HG02840 (cell line): ENCODE results near the gene PIK3AP1.

Experiments used
- ATAC-seq: cut with Tn5 transposase; IDR thresholded peaks from one replicate; pipeline ENCODE4 v1.9.1; 2021; ENCODE audit warnings: mild to moderate bottlenecking, moderate library complexity, moderate number of reproducible peaks; ENCODE audit not compliant: unreplicated experiment, low FRiP score

The PIK3AP1 gene

DNA sequence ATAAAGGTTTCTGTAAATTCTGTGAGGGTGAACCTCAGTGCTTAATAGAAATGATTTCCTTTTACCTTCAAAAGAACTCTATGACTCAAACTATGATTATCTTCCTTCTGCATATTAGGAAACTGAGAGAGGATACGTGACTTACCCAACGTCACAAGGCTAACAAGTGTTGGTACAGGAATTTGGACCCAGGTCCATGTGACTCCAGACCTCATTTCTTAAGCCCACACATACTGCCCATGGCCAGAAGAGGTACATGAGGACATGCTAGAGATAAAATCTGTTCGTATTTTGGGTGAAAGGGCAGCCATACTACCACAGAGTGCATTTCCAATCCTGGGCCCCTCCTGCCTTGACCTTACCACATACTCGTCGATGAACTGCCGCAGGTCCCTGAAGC is 72.0 kb downstream of the PIK3AP1 start:
- ATAC-seq, result no peak

DNA sequence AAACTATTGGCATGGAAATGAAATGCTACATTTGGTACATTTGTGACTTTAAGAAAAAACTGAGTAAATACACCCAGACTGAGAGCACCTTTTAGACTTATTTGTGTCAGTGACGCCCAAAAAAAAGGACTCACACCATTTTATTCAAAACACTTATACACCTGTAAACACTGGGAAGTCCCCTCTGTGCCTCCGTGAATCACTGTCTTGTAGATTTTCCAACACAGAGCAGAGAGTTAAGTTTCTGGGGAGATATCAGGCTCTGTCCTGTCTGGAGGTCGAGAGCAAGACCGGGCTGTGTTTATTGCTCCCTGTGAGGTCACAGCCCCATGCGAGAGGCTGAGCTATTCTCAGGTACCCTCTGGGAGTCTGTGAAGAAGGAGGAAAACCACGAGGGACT is 72.8 kb downstream of the PIK3AP1 start:
- no peak for ATAC-seq

DNA sequence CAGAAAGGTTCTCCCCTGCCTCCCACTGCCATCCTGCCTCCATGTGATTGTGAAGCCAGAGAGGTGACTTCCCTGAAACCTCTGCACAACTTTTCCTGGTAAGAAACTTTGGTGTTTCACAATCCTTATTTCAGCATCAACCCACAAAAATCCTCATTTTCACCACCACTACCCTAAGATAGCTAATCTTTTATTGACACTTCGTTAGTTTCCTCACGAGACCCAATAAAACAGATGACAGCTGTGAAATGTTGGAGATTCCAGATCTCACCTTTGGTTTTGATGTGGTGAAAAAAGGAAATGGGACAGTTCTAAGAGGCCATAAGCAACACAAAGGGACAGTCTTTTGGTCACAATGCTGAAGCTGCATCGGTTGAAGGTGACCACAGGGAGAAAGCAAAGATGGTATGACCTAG is 73.6 kb downstream of the PIK3AP1 start:
- no peak for ATAC-seq

DNA sequence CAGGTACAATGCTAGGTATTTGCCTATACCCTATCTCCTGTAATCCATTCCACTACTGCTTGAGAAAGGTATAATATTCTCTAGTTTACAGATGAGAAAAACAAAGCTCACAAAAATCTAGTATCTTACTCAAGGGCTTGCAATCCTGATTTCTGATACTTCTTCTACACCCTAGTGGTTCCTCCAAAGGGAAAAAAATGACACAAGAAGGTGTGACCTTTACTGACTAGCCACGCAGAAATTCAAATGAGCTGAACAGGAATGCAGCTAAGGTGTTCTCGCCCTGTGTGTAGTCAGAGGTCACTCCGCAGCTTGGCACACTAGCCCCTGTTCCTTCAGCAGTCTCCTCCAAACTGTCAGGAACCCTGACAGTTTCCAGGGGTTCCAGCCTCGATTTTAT is 74.0 kb downstream of the PIK3AP1 start:
- no peak for ATAC-seq

DNA sequence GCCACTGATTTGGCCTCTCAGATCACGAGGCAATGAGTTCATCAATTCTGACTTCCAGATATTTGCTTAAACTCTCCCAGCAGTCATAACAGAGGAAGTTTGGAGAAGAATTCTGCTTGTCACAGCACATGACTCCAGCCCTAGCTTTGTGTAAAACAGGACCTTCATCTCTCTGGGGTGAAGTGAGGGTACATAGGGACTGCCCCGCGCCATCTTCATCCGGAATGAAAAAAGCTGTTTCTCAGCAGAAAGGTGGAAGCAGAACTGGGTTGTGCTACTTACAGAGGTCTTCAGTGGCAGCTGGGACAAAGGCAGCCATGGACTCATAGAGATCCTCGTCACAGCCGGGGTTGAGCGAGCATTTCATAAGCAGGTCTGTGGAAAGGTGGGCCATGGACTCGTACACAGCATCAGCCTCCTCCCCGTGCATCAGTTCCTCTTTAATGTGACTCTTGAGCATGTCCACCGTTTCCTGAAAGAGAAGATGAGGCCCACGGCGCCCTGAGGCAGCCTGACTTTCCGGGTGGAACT is 75.1 kb downstream of the PIK3AP1 start:
- ATAC-seq, result no peak

DNA sequence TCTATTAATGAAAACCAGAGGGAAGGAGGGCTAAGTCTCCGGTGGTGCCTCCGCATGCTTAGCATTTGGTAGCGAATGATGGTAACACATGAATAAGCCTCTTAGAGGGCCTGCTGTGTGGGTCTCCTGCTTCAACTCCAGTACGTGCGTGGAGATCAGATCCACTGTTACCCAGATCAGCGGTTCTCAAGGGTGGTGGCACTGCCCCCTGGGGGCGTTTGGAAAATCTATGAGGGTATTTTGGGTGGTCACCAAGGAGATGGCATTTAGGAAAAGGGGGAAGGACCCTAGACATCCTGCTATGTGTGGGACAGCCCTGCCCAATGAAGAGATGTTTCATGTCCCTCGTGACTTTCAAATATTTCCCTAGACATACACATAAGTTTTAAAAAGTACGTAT is 76.4 kb downstream of the PIK3AP1 start:
- ATAC-seq, result no peak

DNA sequence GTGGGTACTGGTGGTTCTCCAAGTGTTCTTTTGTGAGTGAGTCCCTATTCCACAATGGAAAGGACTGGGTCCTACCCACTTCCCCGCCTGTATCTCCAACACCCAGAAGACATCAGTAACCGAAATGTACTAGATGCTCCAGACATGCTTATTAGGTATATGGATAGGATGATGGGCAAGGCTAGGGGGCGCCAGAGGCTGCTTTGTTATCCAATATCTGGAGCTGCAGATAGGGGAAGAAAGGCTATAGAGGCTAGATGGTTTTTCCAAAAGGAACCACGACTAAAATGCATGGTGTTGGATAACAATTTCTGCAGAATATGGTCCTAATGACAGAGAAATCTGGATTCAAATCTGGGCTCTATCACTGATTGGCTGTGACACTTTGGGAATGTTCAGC is 77.3 kb downstream of the PIK3AP1 start:
- no peak for ATAC-seq

DNA sequence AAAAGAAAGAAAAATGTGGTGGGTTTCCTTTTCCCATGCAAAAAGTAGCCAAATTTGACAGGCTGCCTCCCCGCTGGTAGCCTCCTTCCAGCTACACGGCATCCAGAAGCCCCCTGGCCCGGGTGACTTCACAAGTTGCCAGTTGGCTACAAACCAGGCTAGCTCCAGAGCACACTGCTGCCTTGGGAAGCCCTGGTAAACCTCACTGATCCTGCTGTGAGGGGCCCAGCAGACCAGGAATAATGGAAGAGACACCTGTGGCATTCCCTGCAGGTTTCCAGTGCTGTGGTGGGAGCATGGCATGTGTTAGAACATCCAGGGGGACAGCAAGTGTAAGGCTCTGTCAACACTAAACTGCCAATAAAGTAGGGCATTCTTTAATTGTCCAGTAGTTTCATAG is 77.8 kb downstream of the PIK3AP1 start:
- no peak for ATAC-seq

DNA sequence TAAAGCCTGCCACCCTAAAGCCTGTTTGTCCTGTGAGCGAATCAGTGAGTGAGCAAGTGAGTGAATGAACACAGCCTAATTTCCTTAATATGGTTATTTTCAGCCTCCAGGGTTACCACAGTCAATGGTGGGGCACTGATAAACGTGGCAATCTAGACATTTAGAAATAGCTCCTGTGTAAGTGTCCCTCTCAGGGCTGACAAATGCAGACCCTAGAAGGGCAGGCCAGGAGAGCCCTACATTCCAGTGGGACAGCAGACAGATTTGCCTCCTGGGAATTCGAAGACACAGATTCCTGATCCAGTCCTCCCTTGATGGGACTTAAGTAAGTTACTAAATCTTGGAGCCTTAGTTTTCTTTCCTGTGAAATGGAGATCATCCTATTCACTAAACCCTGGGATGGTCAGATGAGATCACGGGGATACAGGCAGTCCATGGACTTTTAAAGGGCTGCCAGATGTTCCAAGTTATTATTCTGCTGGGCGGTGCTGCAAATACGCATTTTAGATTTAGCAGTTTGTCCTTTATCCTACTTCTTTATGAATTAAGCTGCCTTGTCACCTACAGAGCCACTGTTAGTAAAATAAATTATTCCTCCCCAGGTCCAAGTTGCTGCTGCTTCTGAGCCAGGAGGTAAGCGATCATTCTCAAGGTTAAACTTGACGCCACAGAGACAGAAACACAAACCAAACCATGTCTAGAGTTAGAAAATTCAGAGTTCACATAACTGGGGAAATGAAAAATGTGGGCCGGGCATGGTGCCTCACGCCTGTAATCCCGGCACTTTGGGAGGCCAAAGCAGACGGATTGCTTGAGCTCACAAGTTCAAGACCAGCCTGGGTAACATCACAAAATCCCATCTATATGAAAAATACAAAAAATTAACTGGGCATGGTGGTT is 78.7 kb downstream of the PIK3AP1 start:
- no peak for ATAC-seq

DNA sequence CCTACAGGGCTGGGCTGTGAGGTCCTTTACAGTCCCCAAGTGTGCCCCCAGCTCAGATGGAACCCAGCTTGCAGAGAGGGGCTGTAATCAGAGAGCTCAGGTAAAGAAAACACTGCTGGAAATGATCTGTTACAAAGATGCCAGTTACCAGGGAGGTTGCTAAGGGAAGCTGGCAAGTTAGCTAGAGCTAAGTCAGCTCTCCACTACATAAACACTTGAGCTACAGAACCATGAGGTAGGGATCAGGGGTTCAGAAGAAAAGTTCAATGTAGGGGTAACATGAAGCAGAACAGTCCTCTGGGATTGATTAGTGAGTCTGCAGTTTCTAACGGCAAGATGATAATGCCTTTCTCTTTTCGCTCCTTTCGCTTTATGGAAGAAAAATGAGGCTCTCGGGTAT is 80.4 kb downstream of the PIK3AP1 start:
- no peak for ATAC-seq

DNA sequence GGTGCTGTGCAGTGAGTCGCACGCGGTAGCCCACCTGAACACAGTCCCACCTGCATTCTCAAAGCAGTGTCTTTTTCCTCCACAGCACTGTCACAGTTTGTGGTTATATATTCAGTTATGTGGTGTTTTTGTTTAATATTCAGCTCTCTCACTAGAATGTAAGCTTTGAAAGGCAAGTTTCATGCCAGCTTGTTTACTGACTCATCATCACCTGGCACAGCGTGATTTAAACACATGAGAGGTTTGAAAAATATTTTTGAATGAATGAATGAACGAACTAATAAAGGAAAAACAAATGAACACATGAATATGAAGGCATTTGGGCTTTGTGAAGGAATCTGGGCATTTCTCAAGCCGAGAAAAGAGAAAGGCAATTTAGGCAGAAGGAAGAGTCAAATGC is 81.6 kb downstream of the PIK3AP1 start:
- no peak for ATAC-seq

DNA sequence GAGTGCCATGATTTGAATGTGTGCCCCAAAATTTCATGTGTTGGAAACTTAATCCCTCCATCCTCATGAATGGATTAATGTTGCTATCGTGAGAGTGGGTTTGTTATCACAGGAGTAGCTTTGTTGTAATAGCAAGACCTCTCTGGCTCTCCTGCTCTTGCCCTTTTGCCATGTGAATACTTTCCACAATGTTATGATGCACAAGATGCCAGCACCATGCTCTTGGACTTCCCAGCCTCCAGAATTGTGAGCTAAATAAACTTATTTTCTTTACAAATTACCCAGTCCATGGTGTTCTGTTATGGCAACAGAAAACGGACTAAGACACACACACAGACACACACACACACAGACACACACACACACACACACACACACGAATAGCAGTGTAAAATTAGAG is 82.2 kb downstream of the PIK3AP1 start:
- ATAC-seq, result no peak

DNA sequence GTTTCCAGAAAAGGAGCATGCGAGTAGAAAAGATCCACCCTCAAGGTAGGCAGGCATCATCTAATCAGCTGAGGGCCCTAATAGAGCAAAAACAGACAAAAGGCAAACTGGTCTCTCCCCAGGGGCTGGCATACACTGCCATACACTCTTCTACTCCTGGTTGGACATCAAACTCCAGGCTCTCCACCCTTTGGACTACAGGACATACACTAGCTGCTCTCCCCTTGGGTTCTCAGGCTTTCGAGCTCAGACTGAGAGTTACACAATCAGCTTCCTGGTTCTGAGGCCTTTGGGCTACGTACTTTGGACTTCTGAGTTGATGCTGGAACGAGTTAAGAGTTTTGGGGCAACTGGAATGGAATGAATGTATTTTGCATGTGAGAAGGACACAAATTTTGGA is 82.6 kb downstream of the PIK3AP1 start:
- no peak for ATAC-seq

DNA sequence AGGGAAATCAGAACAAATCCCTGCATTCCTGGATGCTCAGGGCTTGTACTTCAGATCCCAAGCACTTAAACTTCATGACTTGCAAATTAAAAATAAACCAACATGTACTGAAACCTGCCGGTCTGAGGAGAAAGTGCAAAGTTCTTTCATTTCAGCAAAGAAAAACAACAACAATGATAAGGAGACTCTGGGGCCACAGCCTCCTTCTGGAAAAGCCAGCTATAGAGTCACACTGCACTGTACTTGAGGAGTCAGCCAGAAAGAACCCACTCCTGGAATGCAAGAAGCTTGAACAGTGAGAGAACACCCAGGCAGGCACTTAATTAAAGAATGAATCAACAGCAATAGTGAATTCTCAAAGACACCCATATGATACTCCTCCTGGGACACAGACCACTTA is 83.8 kb downstream of the PIK3AP1 start:
- no peak for ATAC-seq

DNA sequence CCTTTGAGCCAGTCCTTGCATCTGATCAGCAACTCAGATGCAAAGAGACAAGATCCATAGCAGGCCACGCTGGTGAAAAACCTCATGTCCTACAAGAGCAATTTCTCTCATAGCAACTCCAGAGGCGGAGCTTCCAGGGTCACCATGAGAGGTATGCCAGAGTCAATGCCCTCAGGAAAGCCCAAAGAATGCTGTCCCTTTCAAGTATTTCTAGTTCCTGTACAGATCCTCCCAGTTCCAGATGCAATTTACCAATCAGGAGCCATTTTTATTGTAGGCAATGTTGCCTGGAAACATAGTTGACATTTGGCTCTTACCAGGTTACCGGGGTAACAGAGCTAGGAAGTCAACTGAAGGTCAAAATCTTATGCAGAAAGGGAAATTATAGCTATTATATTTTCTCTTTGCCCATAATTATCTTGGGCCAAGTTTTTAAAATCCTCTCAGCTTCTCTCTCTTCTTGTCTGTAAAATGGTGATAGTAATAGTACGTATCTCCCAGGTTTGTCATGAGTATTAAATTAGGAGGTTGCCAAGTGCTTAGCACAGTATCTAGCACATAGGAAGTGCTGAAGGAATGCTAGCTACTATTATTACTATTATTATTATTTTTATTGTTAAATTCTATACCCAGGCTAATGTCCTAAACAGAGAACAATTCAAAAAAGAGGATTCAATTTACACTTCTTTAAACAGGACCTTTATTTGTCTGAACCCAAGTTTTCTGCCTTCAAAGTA is 87.2 kb downstream of the PIK3AP1 start:
- ATAC-seq, result no peak

DNA sequence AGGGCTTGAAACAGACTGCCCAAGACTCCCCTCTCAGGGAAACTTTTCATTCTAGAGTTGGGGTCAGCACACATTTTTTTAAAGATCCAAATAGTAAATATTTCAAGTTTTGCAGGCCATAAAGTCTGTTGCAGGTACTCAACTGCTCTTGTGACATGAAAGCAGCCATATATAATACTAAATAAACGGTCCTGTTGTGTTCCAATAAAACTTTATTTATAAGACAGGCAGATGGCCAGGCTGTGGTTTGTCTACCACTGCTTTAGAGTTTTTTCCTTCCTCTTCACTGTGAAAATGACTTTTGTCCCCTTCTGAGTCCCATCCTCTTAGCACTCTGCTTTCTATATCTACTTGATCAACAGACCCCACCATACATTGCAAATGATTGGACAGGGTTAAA is 93.0 kb downstream of the PIK3AP1 start:
- no peak for ATAC-seq

DNA sequence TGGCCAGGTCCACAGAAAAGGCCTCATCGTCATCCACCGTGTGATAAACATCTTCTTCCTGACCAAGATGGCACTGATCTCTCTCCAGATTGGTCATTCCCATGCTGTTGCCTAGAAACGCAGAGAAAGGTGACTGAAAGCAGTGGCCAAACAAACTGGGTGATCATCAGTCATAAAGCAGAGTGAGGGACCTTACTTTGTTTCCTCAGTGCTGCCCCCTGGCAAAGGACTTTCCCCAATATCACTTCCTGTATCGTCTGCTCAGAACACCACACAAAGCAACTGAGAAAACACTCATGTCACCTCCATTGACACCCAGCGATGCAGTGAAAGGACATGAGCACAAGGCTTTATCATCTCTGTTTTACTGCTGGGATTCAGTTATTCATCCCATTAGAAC is 93.5 kb downstream of the PIK3AP1 start:
- ATAC-seq, result no peak

DNA sequence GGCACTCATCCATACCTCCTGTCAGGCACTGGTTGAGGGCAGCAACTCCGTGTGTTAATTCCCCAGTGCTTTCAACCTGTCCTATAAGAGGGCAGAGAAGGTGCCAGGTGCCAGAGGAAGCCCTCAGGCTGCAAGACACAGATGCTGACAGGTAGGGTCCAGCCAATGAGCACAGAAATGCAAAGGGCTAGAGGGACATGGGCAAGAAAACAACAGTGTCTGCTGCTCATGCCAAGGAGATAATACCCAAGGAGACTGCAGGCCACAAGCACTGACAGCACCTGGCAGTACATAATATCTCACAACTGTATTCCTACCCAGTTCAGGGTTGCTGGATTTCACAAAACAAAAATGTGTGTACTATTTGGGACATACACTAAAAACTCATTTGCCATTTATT is 95.1 kb downstream of the PIK3AP1 start:
- no peak for ATAC-seq

DNA sequence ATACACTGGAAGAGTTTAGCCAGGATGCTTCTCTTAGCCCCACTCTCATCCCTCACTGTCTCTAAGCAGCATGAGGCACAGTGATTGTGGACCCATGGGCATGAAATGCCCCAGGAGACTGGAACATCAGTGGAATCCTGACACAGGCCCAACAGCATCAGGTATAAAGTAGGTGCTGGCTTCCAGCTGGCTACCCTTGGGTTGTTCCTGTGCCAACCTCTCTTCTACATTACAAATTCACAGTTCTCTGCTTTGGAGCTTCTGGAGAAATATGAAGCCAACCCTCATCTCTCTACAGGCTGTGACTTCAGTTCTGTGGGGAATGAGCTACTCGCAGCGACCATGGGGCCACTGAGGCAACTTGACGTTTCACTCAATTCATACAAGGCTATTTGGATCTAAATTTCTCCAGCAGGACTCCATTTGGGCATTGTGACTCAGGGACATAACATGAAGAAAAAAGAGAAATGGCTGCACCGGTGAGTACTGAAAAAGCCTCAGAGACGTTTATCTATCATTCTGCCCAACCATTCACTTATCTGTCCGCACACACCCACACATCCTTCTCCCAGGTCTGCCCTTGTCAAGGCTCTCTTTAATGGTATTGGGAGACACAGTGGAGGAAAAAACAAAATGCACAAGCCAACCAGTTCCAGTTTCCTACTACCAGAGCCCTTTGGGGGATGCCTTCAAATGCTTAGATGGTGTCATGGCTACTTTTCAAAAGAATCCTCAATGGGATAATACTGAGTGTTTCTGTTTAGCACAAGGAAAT is 98.1 kb downstream of the PIK3AP1 start:
- ATAC-seq, result no peak

DNA sequence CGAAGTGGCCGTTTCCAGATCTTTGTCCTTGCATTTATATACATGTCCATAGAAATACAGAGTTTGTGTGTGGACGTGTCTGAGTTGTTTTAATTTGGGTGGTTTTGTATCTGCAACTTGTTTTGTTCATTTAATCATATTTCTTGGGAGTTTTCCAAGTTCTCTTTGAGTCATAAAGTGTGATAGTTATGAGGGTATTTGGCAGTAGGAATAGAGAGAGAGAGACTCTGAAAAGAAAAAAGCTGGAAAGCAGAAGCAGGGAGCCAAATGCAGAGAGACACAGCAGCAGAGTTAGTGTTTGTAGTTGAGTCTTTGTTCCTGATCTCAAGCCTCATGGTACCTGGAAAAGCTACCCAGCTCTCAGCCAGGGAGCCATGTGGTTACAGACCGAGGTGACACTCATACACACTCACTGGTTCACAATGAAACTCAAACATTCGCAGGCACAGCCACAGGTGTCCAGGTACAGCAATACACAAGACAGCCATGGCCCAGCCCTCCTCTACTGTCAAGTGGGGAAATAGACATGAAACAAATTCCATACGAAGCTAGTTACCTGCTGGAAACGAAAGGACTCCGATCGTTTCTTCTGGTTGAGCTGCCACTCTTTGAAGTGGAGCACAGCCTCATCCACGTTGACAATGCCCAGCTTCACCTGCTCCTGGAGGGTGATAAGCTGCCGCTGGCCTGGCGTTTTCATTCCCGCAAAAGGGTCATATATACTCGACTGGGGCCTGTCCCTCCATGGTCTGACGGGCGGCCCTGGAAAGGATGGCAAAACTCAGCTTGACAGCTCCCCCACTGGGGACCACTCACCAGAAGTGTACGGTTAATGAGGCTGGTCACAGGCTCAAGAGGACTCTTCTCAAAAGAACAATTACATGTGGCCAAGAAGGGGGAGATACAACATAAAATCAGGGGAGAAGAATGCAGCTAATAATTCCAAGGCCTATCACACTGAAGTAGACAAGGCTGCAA is 100.2 kb downstream of the PIK3AP1 start:
- no peak for ATAC-seq
